PC-3 (cell line): ENCODE measurements around the gene PPP1R1B.

Experiments
- EZH2phosphoT487 ChIP-seq: fragments of 300-600 bp; sonication (generic); IDR thresholded peaks from 2 replicates; pipeline ENCODE4 v1.6.1; 2018; ENCODE audit warnings: mild to moderate bottlenecking, antibody characterized with exemption, low read length, borderline replicate concordance
- TF ChIP-seq, protein P1 (sequence below): fragments of 300-600 bp; sonication (generic); conservative IDR thresholded peaks from 2 replicates; pipeline ENCODE4 v1.5.1; 2017; ENCODE audit warnings: antibody characterized with exemption, low read depth, mild to moderate bottlenecking, low read length

- TF ChIP-seq, protein P1, sequence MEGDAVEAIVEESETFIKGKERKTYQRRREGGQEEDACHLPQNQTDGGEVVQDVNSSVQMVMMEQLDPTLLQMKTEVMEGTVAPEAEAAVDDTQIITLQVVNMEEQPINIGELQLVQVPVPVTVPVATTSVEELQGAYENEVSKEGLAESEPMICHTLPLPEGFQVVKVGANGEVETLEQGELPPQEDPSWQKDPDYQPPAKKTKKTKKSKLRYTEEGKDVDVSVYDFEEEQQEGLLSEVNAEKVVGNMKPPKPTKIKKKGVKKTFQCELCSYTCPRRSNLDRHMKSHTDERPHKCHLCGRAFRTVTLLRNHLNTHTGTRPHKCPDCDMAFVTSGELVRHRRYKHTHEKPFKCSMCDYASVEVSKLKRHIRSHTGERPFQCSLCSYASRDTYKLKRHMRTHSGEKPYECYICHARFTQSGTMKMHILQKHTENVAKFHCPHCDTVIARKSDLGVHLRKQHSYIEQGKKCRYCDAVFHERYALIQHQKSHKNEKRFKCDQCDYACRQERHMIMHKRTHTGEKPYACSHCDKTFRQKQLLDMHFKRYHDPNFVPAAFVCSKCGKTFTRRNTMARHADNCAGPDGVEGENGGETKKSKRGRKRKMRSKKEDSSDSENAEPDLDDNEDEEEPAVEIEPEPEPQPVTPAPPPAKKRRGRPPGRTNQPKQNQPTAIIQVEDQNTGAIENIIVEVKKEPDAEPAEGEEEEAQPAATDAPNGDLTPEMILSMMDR: no peak
- no peak for TF ChIP-seq EZH2phosphoT487
Measured at GRCh38 chr17:39633570-39634183, 6.9 kb downstream of the PPP1R1B start.
